ENCODE results near the gene ZSCAN31. TPM values are rescaled to one million over a fixed set of nuclear protein-coding genes. Genes with fewer than 3 reads are reported as not detected.

Gene ZSCAN31
- 10 to 100 TPM in 2 of 3 donors, 1 to 10 TPM in 1; 4.6 to 19.3 (median 17.4) TPM for total RNA-seq

DNA sequence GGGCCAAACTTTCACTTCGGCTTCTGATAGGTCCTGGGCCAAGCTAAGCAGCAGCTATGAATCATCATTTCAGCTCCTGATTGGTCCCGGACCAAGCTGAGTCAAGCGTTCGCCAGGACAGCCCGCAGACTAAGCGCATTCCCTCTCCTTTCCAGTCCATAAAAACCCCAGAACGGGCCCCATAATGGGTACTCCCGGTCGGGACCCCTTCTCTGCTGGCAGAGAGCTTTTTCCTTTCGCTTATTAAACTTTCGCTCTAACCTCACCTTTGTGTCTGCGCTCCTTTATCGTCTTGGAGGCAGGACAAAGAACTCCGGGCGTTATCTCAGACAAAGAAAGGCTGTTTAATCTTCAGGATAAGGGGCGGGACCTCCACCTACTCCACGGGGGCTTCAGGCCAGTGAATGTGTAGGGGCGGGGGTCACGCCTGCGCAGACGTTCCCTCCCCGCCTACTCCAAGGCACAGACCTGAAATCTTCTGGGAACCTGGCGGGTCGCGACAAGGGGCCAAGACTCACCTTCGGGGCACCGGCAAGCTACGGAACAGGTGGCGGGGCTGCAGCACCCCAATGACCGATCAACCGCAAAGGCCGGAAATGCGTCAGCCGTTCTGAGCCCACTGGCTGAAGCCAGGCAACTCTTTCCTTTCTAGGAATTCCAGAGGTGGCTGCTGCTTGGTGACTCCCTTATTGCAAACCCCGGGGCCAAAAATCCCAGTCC lies at the start of gene ZSCAN31:
ZSCAN31 (minus strand) TSS at position 585 of the 720 bp plus-strand sequence. CDS start 6,465 bp downstream, outside the sequence.
- intact Hi-C loops (cut with DNase I; ENCODE audit: low total_unique reads): no loop called here

DNA sequence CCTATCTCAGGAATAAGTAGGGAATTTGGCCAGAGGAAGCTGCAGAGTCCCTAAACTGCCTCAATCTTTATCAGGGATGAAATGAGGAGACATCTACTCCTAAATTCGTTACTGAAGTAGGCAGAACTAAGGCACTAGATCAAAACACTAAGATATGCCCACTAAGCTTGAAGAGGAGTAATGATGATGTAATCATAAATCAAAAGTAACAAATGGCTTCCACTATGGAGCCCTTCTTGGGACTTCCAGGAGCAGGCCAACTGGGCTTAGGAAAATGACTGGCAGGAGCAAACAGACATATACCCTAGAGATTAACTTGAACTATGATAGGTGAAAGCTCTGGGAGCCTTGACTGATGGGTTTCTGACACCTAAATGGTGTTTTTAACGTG lies 48.2 kb upstream of the ZSCAN31 start:
- no peak for DNase-seq (ENCODE audit: low spot score in 2 of 2)
- TF ChIP-seq, protein P1, sequence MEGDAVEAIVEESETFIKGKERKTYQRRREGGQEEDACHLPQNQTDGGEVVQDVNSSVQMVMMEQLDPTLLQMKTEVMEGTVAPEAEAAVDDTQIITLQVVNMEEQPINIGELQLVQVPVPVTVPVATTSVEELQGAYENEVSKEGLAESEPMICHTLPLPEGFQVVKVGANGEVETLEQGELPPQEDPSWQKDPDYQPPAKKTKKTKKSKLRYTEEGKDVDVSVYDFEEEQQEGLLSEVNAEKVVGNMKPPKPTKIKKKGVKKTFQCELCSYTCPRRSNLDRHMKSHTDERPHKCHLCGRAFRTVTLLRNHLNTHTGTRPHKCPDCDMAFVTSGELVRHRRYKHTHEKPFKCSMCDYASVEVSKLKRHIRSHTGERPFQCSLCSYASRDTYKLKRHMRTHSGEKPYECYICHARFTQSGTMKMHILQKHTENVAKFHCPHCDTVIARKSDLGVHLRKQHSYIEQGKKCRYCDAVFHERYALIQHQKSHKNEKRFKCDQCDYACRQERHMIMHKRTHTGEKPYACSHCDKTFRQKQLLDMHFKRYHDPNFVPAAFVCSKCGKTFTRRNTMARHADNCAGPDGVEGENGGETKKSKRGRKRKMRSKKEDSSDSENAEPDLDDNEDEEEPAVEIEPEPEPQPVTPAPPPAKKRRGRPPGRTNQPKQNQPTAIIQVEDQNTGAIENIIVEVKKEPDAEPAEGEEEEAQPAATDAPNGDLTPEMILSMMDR (IDR thresholded peaks at IDR 0.05): no peak
- TF ChIP-seq POLR2AphosphoS5 (IDR thresholded peaks at IDR 0.05): no peak
- no peak for TF ChIP-seq POLR2A (IDR thresholded peaks at IDR 0.05)
- intact Hi-C loops (cut with DNase I; ENCODE audit: low total_unique reads): no loop called here
- peaks cover 8% of the 10 kb centered on the region for H3K36me3 ChIP-seq
- H3K4me1 ChIP-seq: no peaks in the 10 kb centered on the region
- H3K27ac ChIP-seq: peak overlapping the region; percentile 80 to 84
- no peaks in the 10 kb centered on the region for H3K9me3 ChIP-seq
- no peaks in the 10 kb centered on the region for H3K27me3 ChIP-seq
- no peak overlapping the region for H3K4me3 ChIP-seq

More for the DNA sequence above, at the start of gene ZSCAN31:
- H3K27me3 ChIP-seq: no peaks in the 10 kb centered on the region
- no peaks in the 10 kb centered on the region for H3K9me3 ChIP-seq
- H3K4me3 ChIP-seq: peak within 1 kb of the TSS; percentile 75 to 81 (median 80)
- peaks cover 0 to 5% of the 10 kb centered on the region in 2 donors for H3K4me1 ChIP-seq
- no peaks in the 10 kb centered on the region for H3K36me3 ChIP-seq
- peak within 1 kb of the TSS; percentile 97 to 99 for H3K27ac ChIP-seq
- DNase-seq (ENCODE audit: low spot score in 2 of 2): peak; percentile 97 to 98
- TF ChIP-seq, protein P1 (IDR thresholded peaks at IDR 0.05): no peak
- peak; percentile 79 to 86 (median 85) for TF ChIP-seq POLR2AphosphoS5 (IDR thresholded peaks at IDR 0.05)
- peak; percentile 50 for TF ChIP-seq POLR2A (IDR thresholded peaks at IDR 0.05)

- H3K27ac ChIP-seq: peak overlapping the region; percentile 80 to 84
- TF ChIP-seq POLR2A (IDR thresholded peaks at IDR 0.05) (no peak), POLR2AphosphoS5 (IDR thresholded peaks at IDR 0.05) (peak; percentile 18 to 55 (median 54))
- TF ChIP-seq, protein P1 (IDR thresholded peaks at IDR 0.05): peak in 2 of 3 donors; percentile 40 to 48
- no peaks in the 10 kb centered on the region for H3K4me1 ChIP-seq
- intact Hi-C loops (cut with DNase I; ENCODE audit: low total_unique reads): no loop called here
- H3K4me3 ChIP-seq: peak overlapping the region; percentile 51 to 73 (median 57)
- no peaks in the 10 kb centered on the region for H3K27me3 ChIP-seq
- peak; percentile 80 to 87 for DNase-seq (ENCODE audit: low spot score in 2 of 2)
- peaks cover 0 to 6% of the 10 kb centered on the region in 2 donors for H3K9me3 ChIP-seq
- H3K36me3 ChIP-seq: peaks cover 8% of the 10 kb centered on the region
Observed at GRCh38 chr6:28383235-28384142, 47.5 kb upstream of the ZSCAN31 start.

GRCh38 chr6:28380381-28380780 lies 44.4 kb upstream of the ZSCAN31 start:
- TF ChIP-seq POLR2AphosphoS5 (IDR thresholded peaks at IDR 0.05): no peak
- no peak for TF ChIP-seq POLR2A (IDR thresholded peaks at IDR 0.05)
- TF ChIP-seq, protein P1 (IDR thresholded peaks at IDR 0.05): no peak
- H3K4me1 ChIP-seq: no peaks in the 10 kb centered on the region

More at GRCh38 chr6:28380381-28380780, 44.4 kb upstream of the ZSCAN31 start:
- no peaks in the 10 kb centered on the region for H3K27me3 ChIP-seq
- no peak for DNase-seq (ENCODE audit: low spot score in 2 of 2)
- no peak overlapping the region for H3K4me3 ChIP-seq
- peaks cover 0 to 15% of the 10 kb centered on the region in 2 donors for H3K9me3 ChIP-seq
- H3K36me3 ChIP-seq: peaks cover 8% of the 10 kb centered on the region
- intact Hi-C loops (cut with DNase I; ENCODE audit: low total_unique reads): no loop called here
- H3K27ac ChIP-seq: no peak overlapping the region

Data from breast epithelium (tissue), 4 donors.